Smooth muscle cell (in vitro differentiated cells): ENCODE results near the gene CRISPLD2. TPM values are rescaled to one million over a fixed set of nuclear protein-coding genes. Genes with fewer than 3 reads are reported as not detected.

ENCODE experiments used
- DNase-seq: peaks from one replicate; lab custom pipeline; 2025; ENCODE audit not compliant: unreplicated experiment; lab: John Stamatoyannopoulos, UW
- H2AFZ ChIP-seq: fragments of 200-600 bp; sonication (generic); 2 replicates; pipeline ENCODE4 v1.6.0; 2016; ENCODE audit warnings: antibody characterized with exemption, low read depth, mild to moderate bottlenecking
- H3F3A ChIP-seq: fragments of 200-600 bp; sonication (generic); 2 replicates; pipeline ENCODE4 v1.6.0; 2017; ENCODE audit warnings: antibody characterized with exemption, low read depth
- H3K27ac ChIP-seq: fragments of 200-600 bp; sonication (generic); 2 replicates; pipeline ENCODE4 v1.5.1; 2016; ENCODE audit warnings: low read depth, mild to moderate bottlenecking
- H3K27me3 ChIP-seq: fragments of 200-600 bp; sonication (generic); 2 replicates; pipeline ENCODE4 v1.6.1; 2016; ENCODE audit warnings: low read depth, mild to moderate bottlenecking
- H3K36me3 ChIP-seq: fragments of 200-600 bp; sonication (generic); 2 replicates; pipeline ENCODE4 v1.5.1; 2016; ENCODE audit warnings: low read depth
- H3K4me1 ChIP-seq: fragments of 200-600 bp; sonication (generic); 2 replicates; pipeline ENCODE4 v1.5.1; 2016; ENCODE audit warnings: low read depth
- H3K4me2 ChIP-seq: fragments of 200-600 bp; sonication (generic); 2 replicates; pipeline ENCODE4 v1.6.0; 2016; ENCODE audit warnings: mild to moderate bottlenecking
- H3K4me3 ChIP-seq: fragments of 200-600 bp; sonication (generic); 2 replicates; pipeline ENCODE4 v1.5.1; 2016; ENCODE audit warnings: mild to moderate bottlenecking
- H3K79me2 ChIP-seq: fragments of 200-600 bp; sonication (generic); 2 replicates; pipeline ENCODE4 v1.6.0; 2016; ENCODE audit warnings: low read depth, mild to moderate bottlenecking
- H3K9ac ChIP-seq: fragments of 200-600 bp; sonication (generic); 2 replicates; pipeline ENCODE4 v1.6.0; 2016; ENCODE audit warnings: low read depth
- H3K9me3 ChIP-seq: fragments of 200-600 bp; sonication (generic); replicated peaks from 2 replicates; pipeline ENCODE4 v1.5.1; 2016; ENCODE audit warnings: low read depth
- H4K20me1 ChIP-seq: fragments of 200-600 bp; sonication (generic); 2 replicates; pipeline ENCODE4 v1.6.0; 2016; ENCODE audit warnings: low read depth
- WGBS: methylation state at CpG from one replicate; pipeline ENCODE4 v1.1.7; 2016; ENCODE audit warnings: low lambda C conversion rate; 5-methylcytosine and 5-hydroxymethylcytosine counted together
- polyA plus RNA-seq: library from polyadenylated mRNA; unstranded; fragments of >200 nt; fragmentation: Nextera tagmentation; extraction: Ambion mirVana; gene quantifications from 2 replicates; pipeline ENCODE4 v1.2.1, GENCODE V29; 2016
- total RNA-seq: library from RNA; depleted of rRNA; stranded (reverse); fragments of >200 nt; gene quantifications from 2 replicates; pipeline ENCODE4 v1.2.3, GENCODE V29; 2014
- TF ChIP-seq, protein P1 (sequence below): fragments of 200-600 bp; sonication (generic); IDR thresholded peaks from 2 replicates; pipeline ENCODE4 v1.5.1; 2017; ENCODE audit warnings: borderline replicate concordance, mild to moderate bottlenecking, antibody characterized with exemption; ENCODE audit not compliant: insufficient read depth, poor library complexity, severe bottlenecking

The CRISPLD2 gene
- total and polyA plus RNA-seq, 2 experiments from 2014 or later, result 63.1 to 105 TPM

DNA sequence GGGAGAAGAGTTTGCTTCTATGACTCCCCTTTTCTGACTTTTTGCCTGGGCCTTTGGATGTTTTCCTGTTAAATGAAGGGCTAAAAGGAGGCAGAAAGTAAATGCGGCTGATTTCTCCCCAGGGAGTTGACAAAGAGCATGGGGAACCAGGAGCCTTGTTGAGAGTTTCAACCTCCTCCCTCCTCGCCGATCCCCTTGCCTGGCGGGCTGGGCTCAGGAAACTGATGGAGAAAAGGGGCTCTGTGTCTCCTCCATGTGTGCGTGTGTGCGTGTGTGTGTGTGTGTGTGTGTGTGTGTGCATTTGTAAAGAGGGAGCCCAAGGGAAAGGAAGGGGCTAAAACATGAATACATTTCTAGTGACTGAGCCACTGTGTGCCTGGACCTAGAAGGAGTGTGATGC, 97.1 kb downstream of the CRISPLD2 start:
- H3K9ac ChIP-seq, result no peak overlapping the region
- H3K9me3 ChIP-seq, result no peaks in the 10 kb centered on the region
- H3K4me2 ChIP-seq, result no peak overlapping the region
- TF ChIP-seq, protein P1, sequence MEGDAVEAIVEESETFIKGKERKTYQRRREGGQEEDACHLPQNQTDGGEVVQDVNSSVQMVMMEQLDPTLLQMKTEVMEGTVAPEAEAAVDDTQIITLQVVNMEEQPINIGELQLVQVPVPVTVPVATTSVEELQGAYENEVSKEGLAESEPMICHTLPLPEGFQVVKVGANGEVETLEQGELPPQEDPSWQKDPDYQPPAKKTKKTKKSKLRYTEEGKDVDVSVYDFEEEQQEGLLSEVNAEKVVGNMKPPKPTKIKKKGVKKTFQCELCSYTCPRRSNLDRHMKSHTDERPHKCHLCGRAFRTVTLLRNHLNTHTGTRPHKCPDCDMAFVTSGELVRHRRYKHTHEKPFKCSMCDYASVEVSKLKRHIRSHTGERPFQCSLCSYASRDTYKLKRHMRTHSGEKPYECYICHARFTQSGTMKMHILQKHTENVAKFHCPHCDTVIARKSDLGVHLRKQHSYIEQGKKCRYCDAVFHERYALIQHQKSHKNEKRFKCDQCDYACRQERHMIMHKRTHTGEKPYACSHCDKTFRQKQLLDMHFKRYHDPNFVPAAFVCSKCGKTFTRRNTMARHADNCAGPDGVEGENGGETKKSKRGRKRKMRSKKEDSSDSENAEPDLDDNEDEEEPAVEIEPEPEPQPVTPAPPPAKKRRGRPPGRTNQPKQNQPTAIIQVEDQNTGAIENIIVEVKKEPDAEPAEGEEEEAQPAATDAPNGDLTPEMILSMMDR, result no peak
- peaks cover 5% of the 10 kb centered on the region for H3F3A ChIP-seq
- no peak for DNase-seq
- no peak overlapping the region for H3K27ac ChIP-seq
- no peaks in the 10 kb centered on the region for H3K36me3 ChIP-seq
- 80% methylated on average over 6 of the region's 6 CpGs for WGBS
- no peaks in the 10 kb centered on the region for H3K27me3 ChIP-seq
- H3K79me2 ChIP-seq, result no peaks in the 10 kb centered on the region
- peaks cover 3% of the 10 kb centered on the region for H3K4me1 ChIP-seq
- H2AFZ ChIP-seq, result no peak overlapping the region
- no peaks in the 10 kb centered on the region for H4K20me1 ChIP-seq
- no peak overlapping the region for H3K4me3 ChIP-seq

DNA sequence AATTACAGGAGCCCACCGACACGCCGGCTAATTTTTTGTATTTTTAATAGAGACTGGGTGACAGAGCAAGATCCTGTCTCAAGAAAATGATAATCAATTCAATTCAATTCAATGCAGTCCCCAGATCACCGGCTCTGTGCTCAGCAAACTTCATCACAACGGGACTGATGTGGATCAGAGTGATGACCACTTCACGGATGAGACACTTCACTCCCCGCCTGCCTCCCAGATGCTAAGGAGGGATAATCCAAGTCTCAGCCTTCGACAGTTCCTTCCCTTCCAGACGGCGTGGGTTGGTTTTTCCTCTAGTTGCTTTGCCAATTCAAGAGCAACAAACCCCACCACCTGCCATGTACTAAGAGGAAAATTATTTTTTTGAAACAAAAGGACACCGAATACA, 97.7 kb downstream of the CRISPLD2 start:
- Histone ChIP-seq H4K20me1 (no peaks in the 10 kb centered on the region), H3K27me3 (no peaks in the 10 kb centered on the region), H3K9ac (no peak overlapping the region), H3F3A (peaks cover 5% of the 10 kb centered on the region), H3K4me1 (peaks cover 3% of the 10 kb centered on the region), H3K4me3 (no peak overlapping the region), H3K4me2 (peak overlapping the region; percentile 61), H2AFZ (no peak overlapping the region), H3K36me3 (no peaks in the 10 kb centered on the region), H3K27ac (peak overlapping the region; percentile 38), H3K9me3 (no peaks in the 10 kb centered on the region), H3K79me2 (no peaks in the 10 kb centered on the region)
- TF ChIP-seq, protein P1, result no peak
- DNase-seq, result no peak
- WGBS, result 45% methylated on average over 11 of the region's 11 CpGs

DNA sequence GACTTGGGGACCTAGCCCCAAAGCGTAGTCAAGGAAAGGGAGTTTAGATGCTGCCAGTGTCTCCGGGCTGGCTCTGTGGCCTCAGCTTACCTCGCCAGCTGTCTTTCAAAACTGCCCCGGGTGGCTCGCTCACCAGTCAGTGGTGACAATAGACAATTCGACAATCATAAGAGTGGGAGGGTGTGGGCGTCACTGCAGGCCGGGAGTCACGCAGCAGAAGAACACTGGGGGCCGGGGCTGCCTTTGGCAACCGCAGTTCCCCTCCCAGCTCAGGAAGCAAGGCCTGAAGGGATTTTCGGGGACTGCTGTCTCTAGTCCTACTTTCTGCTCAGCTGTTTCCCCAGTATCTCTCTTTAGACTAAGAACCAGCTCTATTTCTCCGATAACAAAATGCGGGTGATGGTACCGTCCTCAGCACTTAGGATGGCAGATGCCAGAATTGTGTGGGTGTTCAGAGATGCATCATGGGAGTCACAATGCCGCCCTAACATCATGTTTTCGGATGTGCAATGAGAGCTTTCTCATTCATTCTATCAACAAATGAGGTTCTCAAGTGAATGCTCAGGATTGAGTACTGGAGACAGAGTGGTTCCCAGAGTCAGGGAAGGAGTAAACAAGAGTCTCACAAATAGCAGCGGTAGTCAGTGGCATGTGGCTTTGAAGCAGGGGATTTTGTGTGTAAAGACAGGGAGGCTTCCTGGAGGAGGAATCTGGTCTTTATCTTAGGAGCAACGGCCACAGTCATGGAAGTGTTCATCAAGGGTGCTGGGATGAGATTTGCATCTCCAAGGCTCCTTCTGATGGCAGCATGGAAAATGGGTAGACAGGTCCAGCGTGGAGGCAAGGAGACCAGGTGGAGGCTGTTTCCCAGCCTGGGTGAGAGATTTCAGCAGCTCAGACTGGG, 98.5 kb downstream of the CRISPLD2 start:
- no peaks in the 10 kb centered on the region for H3K9me3 ChIP-seq
- peak overlapping the region; percentile 61 for H3K4me2 ChIP-seq
- H3K36me3 ChIP-seq, result no peaks in the 10 kb centered on the region
- H2AFZ ChIP-seq, result no peak overlapping the region
- H3K79me2 ChIP-seq, result no peaks in the 10 kb centered on the region
- peaks cover 5% of the 10 kb centered on the region for H3F3A ChIP-seq
- no peak overlapping the region for H3K9ac ChIP-seq
- DNase-seq, result no peak
- H4K20me1 ChIP-seq, result no peaks in the 10 kb centered on the region
- 68% methylated on average over 20 of the region's 20 CpGs for WGBS
- peaks cover 10% of the 10 kb centered on the region for H3K4me1 ChIP-seq
- TF ChIP-seq, protein P1, result no peak
- no peaks in the 10 kb centered on the region for H3K27me3 ChIP-seq
- H3K27ac ChIP-seq, result peak overlapping the region; percentile 38
- no peak overlapping the region for H3K4me3 ChIP-seq
